ENCODE measurements around the gene MED29.
A peak's percentile ranks its signal among the peaks of the same experiment; 100 is the strongest.

Gene MED29

DNA sequence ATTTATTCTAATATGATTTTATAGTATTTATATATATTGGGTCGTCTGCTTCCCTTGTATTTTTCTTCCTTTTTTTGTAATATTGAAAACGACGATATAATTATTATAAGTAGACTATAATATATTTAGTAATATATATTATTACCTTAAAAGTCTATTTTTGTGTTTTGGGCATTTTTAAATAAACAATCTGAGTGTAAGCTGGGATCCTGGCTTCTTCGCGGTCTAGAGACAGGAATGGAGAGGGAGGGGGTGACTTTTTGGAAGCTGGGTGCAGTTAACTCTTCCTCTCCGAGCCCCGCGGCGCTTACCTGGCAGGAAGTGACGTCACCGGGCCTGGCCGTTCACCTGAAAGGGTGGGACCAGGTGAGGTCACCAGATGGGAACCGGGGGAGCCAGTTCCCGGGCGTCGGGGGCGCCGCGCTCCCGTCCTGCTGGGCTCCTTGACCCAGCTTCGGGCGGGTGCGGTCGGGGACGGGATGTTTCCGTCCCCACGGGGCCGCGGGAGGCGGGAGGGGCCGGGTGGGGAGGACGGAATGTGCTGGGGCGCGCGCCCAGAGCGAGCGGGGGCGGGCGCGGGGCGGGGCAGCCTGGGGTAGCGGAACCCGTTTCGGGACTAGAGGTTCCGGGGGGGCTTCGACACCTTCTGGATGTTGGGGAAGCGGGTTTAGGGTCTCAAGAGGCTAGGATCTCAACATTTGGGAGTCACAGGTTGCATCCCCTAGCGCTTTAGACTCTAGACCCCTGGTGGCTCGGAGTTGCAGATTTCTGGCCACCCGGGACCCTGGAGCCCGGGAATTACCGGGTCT lies 18.2 kb downstream of the MED29 start:
- H3K4me3 ChIP-seq (ENCODE audit: low read depth, low read length), result peak overlapping the region; percentile 78
- TF ChIP-seq, protein P1, sequence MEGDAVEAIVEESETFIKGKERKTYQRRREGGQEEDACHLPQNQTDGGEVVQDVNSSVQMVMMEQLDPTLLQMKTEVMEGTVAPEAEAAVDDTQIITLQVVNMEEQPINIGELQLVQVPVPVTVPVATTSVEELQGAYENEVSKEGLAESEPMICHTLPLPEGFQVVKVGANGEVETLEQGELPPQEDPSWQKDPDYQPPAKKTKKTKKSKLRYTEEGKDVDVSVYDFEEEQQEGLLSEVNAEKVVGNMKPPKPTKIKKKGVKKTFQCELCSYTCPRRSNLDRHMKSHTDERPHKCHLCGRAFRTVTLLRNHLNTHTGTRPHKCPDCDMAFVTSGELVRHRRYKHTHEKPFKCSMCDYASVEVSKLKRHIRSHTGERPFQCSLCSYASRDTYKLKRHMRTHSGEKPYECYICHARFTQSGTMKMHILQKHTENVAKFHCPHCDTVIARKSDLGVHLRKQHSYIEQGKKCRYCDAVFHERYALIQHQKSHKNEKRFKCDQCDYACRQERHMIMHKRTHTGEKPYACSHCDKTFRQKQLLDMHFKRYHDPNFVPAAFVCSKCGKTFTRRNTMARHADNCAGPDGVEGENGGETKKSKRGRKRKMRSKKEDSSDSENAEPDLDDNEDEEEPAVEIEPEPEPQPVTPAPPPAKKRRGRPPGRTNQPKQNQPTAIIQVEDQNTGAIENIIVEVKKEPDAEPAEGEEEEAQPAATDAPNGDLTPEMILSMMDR (conservative IDR thresholded peaks at IDR 0.05; ENCODE audit: low read depth, low read length), result peak; percentile 14
- DNase-seq (ENCODE audit: low read depth), result peak; percentile 81

DNA sequence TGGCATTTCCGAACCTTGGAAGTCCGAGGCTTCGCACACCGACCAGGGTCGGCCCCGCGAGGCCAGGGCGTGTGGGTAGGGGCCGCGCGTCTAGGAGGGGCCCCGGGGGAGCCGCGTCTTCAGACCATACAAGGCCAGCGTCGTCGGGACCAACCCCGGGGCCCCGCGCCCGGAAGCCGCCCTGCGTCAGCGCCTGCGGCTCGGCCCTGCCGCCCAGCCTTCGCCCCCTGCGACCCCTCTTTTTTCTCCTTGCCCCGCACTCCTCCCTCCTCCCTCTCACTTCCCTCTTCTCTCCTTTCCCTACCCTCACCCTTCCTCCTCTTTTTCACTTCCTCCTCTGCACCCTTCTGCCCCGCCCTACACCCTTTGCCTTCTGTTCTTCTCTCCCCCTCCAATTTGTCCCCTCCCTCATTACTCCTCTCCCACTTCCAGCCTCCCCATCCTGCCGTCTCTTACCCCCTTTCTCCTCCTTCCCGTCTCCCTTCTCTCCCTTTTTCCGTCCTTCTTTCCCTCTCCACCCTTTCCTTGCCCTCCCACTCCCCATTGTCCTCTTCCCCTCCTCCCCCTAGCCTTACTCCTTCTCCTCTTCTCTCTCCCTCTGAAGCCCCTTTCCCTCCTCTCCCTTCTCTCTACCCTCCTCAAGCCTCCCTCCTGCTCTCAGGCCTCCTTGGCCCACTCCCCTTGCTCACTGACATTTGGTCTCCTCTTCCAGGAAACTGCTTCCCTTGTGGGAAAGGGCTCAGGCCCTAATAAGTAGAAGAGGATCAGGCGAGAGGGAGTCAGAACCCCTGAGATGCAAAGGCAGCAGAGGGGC lies 19.0 kb downstream of the MED29 start:
- DNase-seq (ENCODE audit: low read depth), result no peak
- H3K4me3 ChIP-seq (ENCODE audit: low read depth, low read length), result peak overlapping the region; percentile 78

DNA sequence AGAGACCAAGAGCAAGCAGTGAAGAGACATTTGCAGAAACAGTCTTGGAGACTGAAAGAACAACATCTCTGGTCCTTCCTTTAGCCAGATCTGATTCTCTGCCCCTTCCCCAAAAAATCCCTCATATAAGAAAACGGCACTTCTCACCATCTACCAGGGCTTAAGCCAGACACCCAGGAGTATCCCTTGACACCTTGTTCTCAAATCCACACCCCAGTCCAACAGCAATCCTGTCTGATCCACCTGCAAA lies 19.6 kb downstream of the MED29 start:
- no peak for DNase-seq (ENCODE audit: low read depth)
- H3K4me3 ChIP-seq (ENCODE audit: low read depth, low read length), result peak overlapping the region; percentile 78
- TF ChIP-seq, protein P1 (conservative IDR thresholded peaks at IDR 0.05; ENCODE audit: low read depth, low read length), result no peak

More for the DNA sequence above, 19.0 kb downstream of the MED29 start:
- TF ChIP-seq, protein P1 (conservative IDR thresholded peaks at IDR 0.05; ENCODE audit: low read depth, low read length), result no peak

DNA sequence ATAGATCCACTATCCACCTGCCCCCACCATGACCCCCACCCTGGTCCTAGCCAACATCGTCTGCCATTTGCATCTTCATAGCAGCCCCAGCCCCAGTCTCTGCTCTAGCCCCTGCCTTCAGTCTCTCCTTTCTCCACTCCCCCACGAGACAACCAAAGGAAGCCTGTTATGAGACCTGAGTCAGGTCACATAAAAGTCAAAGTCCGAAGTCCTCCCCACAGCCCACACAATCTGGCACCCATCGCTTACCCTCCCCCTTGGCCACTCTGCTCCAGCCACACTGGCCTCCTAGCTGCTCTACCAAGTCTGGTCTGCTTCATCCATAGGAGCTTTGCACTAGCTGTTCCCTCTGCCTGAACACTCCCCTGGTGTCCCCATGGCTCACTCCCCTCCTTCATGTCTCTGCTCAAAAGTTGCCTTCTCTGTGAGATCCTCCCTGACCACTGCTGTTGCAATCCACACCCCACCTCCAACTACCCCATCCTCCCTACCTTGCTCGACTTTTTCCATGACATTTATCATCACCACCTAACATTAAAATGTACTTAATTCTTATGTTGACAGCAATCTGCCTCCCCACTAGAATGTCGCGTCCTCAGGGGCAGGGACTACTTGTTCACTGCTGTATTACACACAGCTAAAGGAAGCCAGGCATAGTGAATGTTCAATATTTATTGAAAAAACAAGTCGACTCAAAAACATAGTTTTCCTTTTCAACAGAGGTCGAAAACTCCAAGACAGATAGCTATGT lies 20.1 kb downstream of the MED29 start:
- H3K4me3 ChIP-seq (ENCODE audit: low read depth, low read length), result peak overlapping the region; percentile 20
- TF ChIP-seq, protein P1 (conservative IDR thresholded peaks at IDR 0.05; ENCODE audit: low read depth, low read length), result no peak
- DNase-seq (ENCODE audit: low read depth), result peak; percentile 70

DNA sequence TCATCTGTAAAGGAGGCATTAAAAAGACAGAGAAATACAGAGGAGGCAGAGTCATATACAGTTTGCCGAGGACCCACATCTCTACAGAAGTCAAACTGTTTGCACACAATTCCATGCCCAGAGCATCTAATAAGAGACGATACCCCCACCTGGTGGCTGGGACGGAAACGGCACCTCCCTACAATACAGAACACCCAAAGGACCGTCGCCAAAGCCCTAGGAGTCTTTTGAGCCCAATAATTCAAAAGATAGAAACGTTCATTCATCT lies 20.6 kb downstream of the MED29 start:
- peak; percentile 96 for DNase-seq (ENCODE audit: low read depth)
- H3K4me3 ChIP-seq (ENCODE audit: low read depth, low read length), result peak overlapping the region; percentile 16
- TF ChIP-seq, protein P1 (conservative IDR thresholded peaks at IDR 0.05; ENCODE audit: low read depth, low read length), result peak; percentile 93

DNA sequence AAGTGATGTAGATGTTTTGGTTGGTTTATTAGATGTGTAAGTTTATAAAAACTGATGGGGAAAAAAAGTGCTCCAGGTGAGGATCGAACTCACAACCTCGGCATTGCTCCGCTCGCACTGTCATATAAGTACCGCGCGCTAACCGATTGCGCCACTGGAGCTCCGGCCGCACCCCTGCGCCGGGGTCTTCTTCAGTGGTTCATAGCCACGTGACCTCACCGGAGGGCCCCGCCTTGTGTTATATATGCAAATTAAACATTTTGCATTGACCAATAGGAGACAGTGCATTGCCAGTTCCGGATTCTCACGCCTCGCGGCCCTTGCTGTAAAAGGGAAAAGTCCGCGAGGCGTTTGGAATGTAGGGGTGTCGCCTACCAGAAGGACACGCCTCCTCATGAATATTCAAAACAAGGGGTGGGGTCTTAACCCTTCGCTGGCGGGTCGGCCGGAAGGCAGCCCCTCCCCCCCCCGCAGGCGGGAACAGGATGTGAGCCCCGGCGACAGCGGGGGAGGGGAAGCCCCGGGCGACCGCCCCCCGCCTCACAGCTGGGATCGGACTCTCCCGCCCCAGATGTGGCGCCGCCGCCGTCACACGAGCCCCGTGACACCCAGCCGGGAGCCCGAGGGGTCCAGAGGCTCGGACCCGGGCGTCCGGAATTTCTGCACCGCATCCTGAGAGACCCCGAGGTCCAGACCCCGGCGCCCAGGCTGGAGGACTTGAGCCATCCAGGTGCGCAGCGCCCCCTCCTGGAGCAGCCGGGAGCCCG lies 21.1 kb downstream of the MED29 start, which contains the start of gene PLEKHG2:
Gene PLEKHG2 (plus strand): TSS at position 570 of the 767 bp plus-strand sequence. CDS start 1,418 bp downstream, outside the sequence.
- TF ChIP-seq, protein P1 (conservative IDR thresholded peaks at IDR 0.05; ENCODE audit: low read depth, low read length), result peak; percentile 75
- DNase-seq (ENCODE audit: low read depth), result peak; percentile 100

More for the DNA sequence above, 21.1 kb downstream of the MED29 start, which contains the start of gene PLEKHG2:
- peak within 1 kb of the TSS; percentile 86 for H3K4me3 ChIP-seq (ENCODE audit: low read depth, low read length)

All from choroid plexus epithelial cell (primary cell).